C4-2B (cell line): ENCODE data around the gene PSRC1.

Source experiments
- H3K27ac ChIP-seq: fragments of 450-650 bp; 2 replicates; pipeline ENCODE4 v1.5.1; 2017
- CTCF ChIP-seq: fragments of 450-650 bp; conservative IDR thresholded peaks from 2 replicates; pipeline ENCODE4 v1.5.1; 2017; ENCODE audit warnings: mild to moderate bottlenecking
- ZFX ChIP-seq: fragments of 450-650 bp; IDR thresholded peaks from 2 replicates; pipeline ENCODE4 v1.6.1; 2017

PSRC1 gene

GRCh38 chr1:109270623-109271317 lies 12.2 kb downstream of the PSRC1 start:
- no peak overlapping the region for H3K27ac ChIP-seq
- TF ChIP-seq CTCF (no peak), ZFX (no peak)

GRCh38 chr1:109269981-109270622 lies 12.8 kb downstream of the PSRC1 start:
- TF ChIP-seq CTCF: no peak
- no peak for TF ChIP-seq ZFX
- H3K27ac ChIP-seq: no peak overlapping the region

- no peak for TF ChIP-seq ZFX
- H3K27ac ChIP-seq: no peak overlapping the region
Observed at GRCh38 chr1:109269212-109269980, 13.5 kb downstream of the PSRC1 start.

- no peak overlapping the region for H3K27ac ChIP-seq
- TF ChIP-seq CTCF (no peak), ZFX (no peak)
Observed at GRCh38 chr1:109268431-109269211, 14.3 kb downstream of the PSRC1 start.

GRCh38 chr1:109267743-109268300 lies 15.1 kb downstream of the PSRC1 start:
- no peak overlapping the region for H3K27ac ChIP-seq
- TF ChIP-seq ZFX (no peak), CTCF (no peak)

GRCh38 chr1:109266965-109267364 lies 16.0 kb downstream of the PSRC1 start:
- no peak overlapping the region for H3K27ac ChIP-seq
- TF ChIP-seq ZFX: no peak
- no peak for TF ChIP-seq CTCF

GRCh38 chr1:109265741-109266330 lies 17.1 kb downstream of the PSRC1 start:
- TF ChIP-seq ZFX: no peak
- TF ChIP-seq CTCF: no peak
- H3K27ac ChIP-seq: no peak overlapping the region
